ENCODE data around the gene MFNG.
A peak's percentile ranks its signal among the peaks of the same experiment; 100 is the strongest.

The MFNG gene

GRCh38 chr22:37431801-37432707 is 54.1 kb downstream of the MFNG start:
- Histone ChIP-seq H3K27me3 (peaks cover 20 to 34% (median 27%) of the 10 kb centered on the region in 11 experiments), H4K20me1 (peaks cover 0 to 23% (median 13%) of the 10 kb centered on the region in 11 experiments; a peak in 13 of 22 replicates), H3K4me3 (no peak overlapping the region), H3K27ac (peak overlapping the region in 8 of 11 experiments; percentile 6 to 62 (median 47); a peak in 10 of 22 replicates), H3K4me2 (peak overlapping the region in 10 of 11 experiments; percentile 10 to 74 (median 60); a peak in 19 of 22 replicates), H3K9me3 (replicated peaks in 1 of 11) (peaks cover 5 to 16% (median 13%) of the 10 kb centered on the region in 11 experiments; a peak in 20 of 22 replicates), H3K36me3 (no peaks in the 10 kb centered on the region), H3K9ac (no peak overlapping the region), H3K4me1 (peaks cover 8 to 57% (median 49%) of the 10 kb centered on the region in 10 experiments; a peak in 19 of 20 replicates)
- TF ChIP-seq Cebpa-rat (IDR thresholded peaks at IDR 0.05), result peak in 1 of 11 experiments; percentile 46; a peak in 3 of 22 replicates

- no peak for TF ChIP-seq Cebpa-rat (IDR thresholded peaks at IDR 0.05)
- H3K9ac ChIP-seq, result no peak overlapping the region
- H4K20me1 ChIP-seq, result peaks cover 0 to 30% (median 16%) of the 10 kb centered on the region in 11 experiments; a peak in 13 of 22 replicates
These were observed 54.8 kb downstream of the MFNG start for GRCh38 chr22:37431366-37431765.

GRCh38 chr22:37430941-37431340 is 55.2 kb downstream of the MFNG start:
- Histone ChIP-seq H4K20me1 (peaks cover 0 to 34% (median 21%) of the 10 kb centered on the region in 11 experiments; a peak in 13 of 22 replicates), H3K9ac (no peak overlapping the region), H3K27ac (peak overlapping the region in 1 of 11 experiments; percentile 58; a peak in 1 of 22 replicates), H3K4me1 (peaks cover 11 to 68% (median 56%) of the 10 kb centered on the region in 10 experiments; a peak in 19 of 20 replicates), H3K4me3 (no peak overlapping the region), H3K9me3 (replicated peaks in 1 of 11) (peaks cover 5 to 16% (median 13%) of the 10 kb centered on the region in 11 experiments; a peak in 20 of 22 replicates), H3K27me3 (peaks cover 32 to 46% (median 39%) of the 10 kb centered on the region in 11 experiments), H3K4me2 (peak overlapping the region in 3 of 11 experiments; percentile 25 to 74 (median 48); a peak in 2 of 22 replicates), H3K36me3 (no peaks in the 10 kb centered on the region)
- TF ChIP-seq Cebpa-rat (IDR thresholded peaks at IDR 0.05), result no peak

More at GRCh38 chr22:37431366-37431765, 54.8 kb downstream of the MFNG start:
- no peaks in the 10 kb centered on the region for H3K36me3 ChIP-seq
- peaks cover 5 to 16% (median 13%) of the 10 kb centered on the region in 11 experiments; a peak in 20 of 22 replicates for H3K9me3 ChIP-seq (replicated peaks in 1 of 11)
- no peak overlapping the region for H3K4me3 ChIP-seq
- H3K27me3 ChIP-seq, result peaks cover 27 to 41% (median 34%) of the 10 kb centered on the region in 11 experiments
- H3K27ac ChIP-seq, result peak overlapping the region in 5 of 11 experiments; percentile 6 to 62 (median 58); a peak in 6 of 22 replicates
- peak overlapping the region in 6 of 11 experiments; percentile 40 to 74 (median 54); a peak in 7 of 22 replicates for H3K4me2 ChIP-seq
- H3K4me1 ChIP-seq, result peaks cover 11 to 64% (median 54%) of the 10 kb centered on the region in 10 experiments; a peak in 19 of 20 replicates

- Histone ChIP-seq H3K9ac (no peak overlapping the region), H3K4me3 (no peak overlapping the region), H3K36me3 (no peaks in the 10 kb centered on the region), H3K9me3 (replicated peaks in 1 of 11) (peaks cover 5 to 16% (median 13%) of the 10 kb centered on the region in 11 experiments; a peak in 20 of 22 replicates), H3K4me2 (peak overlapping the region in 1 of 11 experiments; percentile 29; a peak in 1 of 22 replicates), H4K20me1 (peaks cover 0 to 55% (median 29%) of the 10 kb centered on the region in 11 experiments; a peak in 13 of 22 replicates), H3K4me1 (peaks cover 11 to 68% (median 60%) of the 10 kb centered on the region in 10 experiments; a peak in 19 of 20 replicates), H3K27me3 (peaks cover 52 to 66% (median 57%) of the 10 kb centered on the region in 11 experiments), H3K27ac (no peak overlapping the region)
- TF ChIP-seq Cebpa-rat (IDR thresholded peaks at IDR 0.05), result no peak
These were observed 57.3 kb downstream of the MFNG start for GRCh38 chr22:37428649-37429586.

GRCh38 chr22:37427711-37428635 is 58.2 kb downstream of the MFNG start:
- peak overlapping the region; percentile 49 to 71 (median 59) for H3K4me3 ChIP-seq
- peaks cover 61 to 75% (median 66%) of the 10 kb centered on the region in 11 experiments for H3K27me3 ChIP-seq

GRCh38 chr22:37427135-37427710 is 59.0 kb downstream of the MFNG start, which contains the start of gene ELFN2:
ELFN2 (minus strand) TSS chr22:37427479; CDS start chr22:37375534, 51,945 bp downstream.
- Histone ChIP-seq H3K36me3 (no peaks in the 10 kb centered on the region), H3K27me3 (peaks cover 69 to 83% (median 74%) of the 10 kb centered on the region in 11 experiments), H4K20me1 (peaks cover 0 to 63% (median 29%) of the 10 kb centered on the region in 11 experiments; a peak in 13 of 22 replicates), H3K4me2 (peak within 1 kb of the TSS; percentile 85 to 99 (median 92)), H3K4me3 (peak within 1 kb of the TSS; percentile 49 to 71 (median 59)), H3K9ac (peak within 1 kb of the TSS in 10 of 11 experiments; percentile 7 to 65 (median 54); a peak in 16 of 22 replicates), H3K4me1 (peaks cover 11 to 53% (median 44%) of the 10 kb centered on the region in 10 experiments; a peak in 19 of 20 replicates), H3K9me3 (replicated peaks in 1 of 11) (peaks cover 0 to 2% (median under 1%) of the 10 kb centered on the region in 11 experiments; a peak in 10 of 22 replicates), H3K27ac (no peak within 1 kb of the TSS)
- no peak for TF ChIP-seq Cebpa-rat (IDR thresholded peaks at IDR 0.05)

More at GRCh38 chr22:37427711-37428635, 58.2 kb downstream of the MFNG start:
- peak overlapping the region; percentile 85 to 99 (median 92) for H3K4me2 ChIP-seq
- H3K27ac ChIP-seq, result no peak overlapping the region
- H3K4me1 ChIP-seq, result peaks cover 11 to 60% (median 51%) of the 10 kb centered on the region in 10 experiments; a peak in 19 of 20 replicates
- peak overlapping the region in 10 of 11 experiments; percentile 7 to 65 (median 54); a peak in 14 of 22 replicates for H3K9ac ChIP-seq
- H4K20me1 ChIP-seq, result peaks cover 0 to 64% (median 29%) of the 10 kb centered on the region in 11 experiments; a peak in 13 of 22 replicates
- H3K36me3 ChIP-seq, result no peaks in the 10 kb centered on the region
- TF ChIP-seq Cebpa-rat (IDR thresholded peaks at IDR 0.05), result no peak
- H3K9me3 ChIP-seq (replicated peaks in 1 of 11), result peaks cover 5 to 10% (median 8%) of the 10 kb centered on the region in 11 experiments; a peak in 20 of 22 replicates
